Retinal pigment epithelial cell (primary cell): ENCODE results near the gene SIAH3.

Source experiments
- DNase-seq: peaks from one replicate; pipeline ENCODE4 v3.0.0-alpha.2; 2010; ENCODE audit warnings: low read depth
- H3K4me3 ChIP-seq: 2 replicates; pipeline ENCODE4 v1.5.1; 2011; ENCODE audit warnings: mild to moderate bottlenecking, low read length, control low read depth, moderate library complexity
- CTCF ChIP-seq: conservative IDR thresholded peaks from 2 replicates; pipeline ENCODE4 v1.5.1; 2011; ENCODE audit warnings: low read depth, low read length, control low read depth, inconsistent platforms

Gene SIAH3

GRCh38 chr13:45849408-45849807, 2.1 kb downstream of the SIAH3 start:
- no peak for TF ChIP-seq CTCF
- H3K4me3 ChIP-seq, result no peak overlapping the region
- no peak for DNase-seq

GRCh38 chr13:45847554-45848224, 3.9 kb downstream of the SIAH3 start:
- no peak for DNase-seq
- no peak for TF ChIP-seq CTCF
- no peak overlapping the region for H3K4me3 ChIP-seq

- no peak overlapping the region for H3K4me3 ChIP-seq
- DNase-seq, result no peak
- no peak for TF ChIP-seq CTCF
These were observed 4.9 kb downstream of the SIAH3 start for GRCh38 chr13:45846681-45847080.

GRCh38 chr13:45838171-45838745, 13.3 kb downstream of the SIAH3 start:
- no peak overlapping the region for H3K4me3 ChIP-seq
- DNase-seq, result no peak
- TF ChIP-seq CTCF, result no peak

- no peak for TF ChIP-seq CTCF
- DNase-seq, result no peak
These were observed 14.4 kb downstream of the SIAH3 start for GRCh38 chr13:45837111-45837510.

GRCh38 chr13:45834411-45834994, 17.1 kb downstream of the SIAH3 start:
- DNase-seq, result no peak
- no peak for TF ChIP-seq CTCF
- no peak overlapping the region for H3K4me3 ChIP-seq

More at GRCh38 chr13:45837111-45837510, 14.4 kb downstream of the SIAH3 start:
- no peak overlapping the region for H3K4me3 ChIP-seq

GRCh38 chr13:45833663-45834375, 17.7 kb downstream of the SIAH3 start:
- peak; percentile 69 for DNase-seq
- H3K4me3 ChIP-seq, result no peak overlapping the region
- TF ChIP-seq CTCF, result no peak
